HAP-1 (cell line): ENCODE results near the gene PNMA1.

Experiments
- DNase-seq, 2 experiments: peaks; one replicate each; pipeline ENCODE4 v3.0.0-alpha.2; 2016 to 2020; ENCODE audit warnings: low spot score in 2 of 2
- H3K27me3 ChIP-seq: fragments of 250-450 bp; sonication (Bioruptor Pico); 2 replicates; pipeline ENCODE4 v1.5.1; 2020; ENCODE audit warnings: low read depth, mild to moderate bottlenecking, moderate library complexity
- H3K36me3 ChIP-seq: fragments of 250-450 bp; sonication (Bioruptor Pico); replicated peaks from 2 replicates; pipeline ENCODE4 v1.5.1; 2020; ENCODE audit warnings: mild to moderate bottlenecking
- H3K4me1 ChIP-seq: fragments of 250-450 bp; sonication (Bioruptor Pico); 2 replicates; pipeline ENCODE4 v1.5.1; 2020; ENCODE audit warnings: mild to moderate bottlenecking
- H3K4me3 ChIP-seq: fragments of 250-450 bp; sonication (Bioruptor Pico); 2 replicates; pipeline ENCODE4 v1.5.1; 2020; ENCODE audit warnings: mild to moderate bottlenecking, moderate library complexity
- H3K9me3 ChIP-seq: fragments of 250-450 bp; sonication (Bioruptor Pico); 2 replicates; pipeline ENCODE4 v1.5.1; 2020; ENCODE audit warnings: mild to moderate bottlenecking, moderate library complexity
- in situ Hi-C: fragments of 300-500 bp; cut with MboI; formaldehyde crosslinking; loops from 3 replicates; pipeline ENCODE4 v1.14.3; 2020; ENCODE audit warnings: low sequenced_read_pairs, inconsistent platforms, mixed read lengths

Gene PNMA1

DNA sequence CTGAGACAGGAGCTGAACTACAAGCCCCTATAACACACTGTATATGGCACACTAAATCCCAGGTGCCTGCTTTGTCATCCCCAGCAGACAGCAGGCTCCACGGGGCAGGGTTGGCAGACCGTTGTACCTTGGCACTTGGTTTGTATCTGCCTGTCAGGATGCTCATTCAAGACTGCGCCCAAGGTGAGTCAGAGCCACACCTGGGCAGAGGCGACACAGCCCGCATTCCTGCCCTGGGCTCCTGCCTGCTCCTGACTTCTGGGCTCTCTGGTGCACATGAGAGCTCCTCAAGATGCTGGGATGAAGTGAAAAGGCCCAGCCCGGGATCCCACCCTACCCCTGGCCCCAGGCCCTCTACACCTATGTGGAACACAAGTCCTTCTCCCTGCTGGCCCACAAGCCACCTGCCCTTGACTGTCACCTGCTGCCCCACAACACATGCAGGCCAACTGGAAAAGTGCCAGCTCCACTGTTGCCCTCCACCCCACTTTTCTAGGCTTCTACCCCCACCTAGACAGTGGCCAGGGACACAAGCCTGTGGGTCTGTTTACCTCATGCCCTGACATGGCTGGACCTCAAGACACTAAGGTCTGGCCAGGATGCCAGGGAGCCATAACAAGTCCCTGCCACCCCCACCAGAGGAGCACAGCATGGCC is 30.8 kb upstream of the PNMA1 start:
- no peaks in the 10 kb centered on the region for H3K9me3 ChIP-seq
- no peaks in the 10 kb centered on the region; the same call in 1 of the 2 replicates for H3K36me3 ChIP-seq
- DNase-seq: no peak
- in situ Hi-C loops: no loop called here
- no peaks in the 10 kb centered on the region for H3K27me3 ChIP-seq
- peaks cover 5% of the 10 kb centered on the region for H3K4me1 ChIP-seq
- no peak overlapping the region for H3K4me3 ChIP-seq

DNA sequence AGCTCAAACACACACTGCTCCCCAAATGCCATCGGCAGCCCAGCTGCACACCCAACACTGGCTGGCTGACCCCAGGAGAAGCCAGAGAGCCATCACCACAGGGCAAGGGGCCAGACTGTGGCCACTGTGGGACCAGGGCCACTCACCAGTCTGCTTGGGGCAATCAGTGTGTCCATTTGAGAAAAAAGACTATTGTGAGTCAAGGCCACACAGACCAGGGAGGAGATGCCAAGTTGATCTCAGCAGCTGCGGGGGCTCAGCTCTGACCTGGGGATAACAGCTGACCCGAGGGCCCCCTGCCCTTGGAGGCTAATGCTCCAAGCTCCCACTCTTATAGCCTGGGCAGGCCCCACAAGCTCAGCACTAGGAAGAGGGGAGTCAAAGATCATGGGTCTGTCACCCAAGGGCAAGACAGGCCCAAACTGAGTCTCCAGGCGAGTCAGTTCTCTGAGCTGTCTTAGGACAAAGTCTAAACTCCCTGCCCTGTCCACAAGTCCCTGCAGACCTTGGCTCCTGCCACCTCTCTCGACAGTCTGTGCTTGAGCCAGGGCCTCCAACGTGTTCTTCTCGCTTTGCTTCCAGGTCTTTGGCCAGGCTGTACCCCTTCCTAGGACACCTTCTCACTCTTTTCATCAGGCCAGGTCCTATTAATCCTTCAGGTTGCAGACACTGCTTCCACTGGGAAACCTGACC is 30.1 kb upstream of the PNMA1 start:
- Histone ChIP-seq H3K36me3 (peaks cover 6% of the 10 kb centered on the region; the same call in 1 of the 2 replicates), H3K9me3 (no peaks in the 10 kb centered on the region), H3K27me3 (no peaks in the 10 kb centered on the region), H3K4me1 (peaks cover 3% of the 10 kb centered on the region; the same call in 1 of the 2 replicates), H3K4me3 (no peak overlapping the region)
- in situ Hi-C loops: no loop called here
- no peak for DNase-seq

- H3K9me3 ChIP-seq: no peaks in the 10 kb centered on the region
- H3K4me3 ChIP-seq: no peak overlapping the region
- H3K36me3 ChIP-seq: peaks cover 14% of the 10 kb centered on the region
- DNase-seq: no peak
- peaks cover 3% of the 10 kb centered on the region; the same call in 1 of the 2 replicates for H3K4me1 ChIP-seq
- no peaks in the 10 kb centered on the region for H3K27me3 ChIP-seq
- in situ Hi-C loops: no loop called here
These were observed 29.3 kb upstream of the PNMA1 start for GRCh38 chr14:73743431-73743931.

DNA sequence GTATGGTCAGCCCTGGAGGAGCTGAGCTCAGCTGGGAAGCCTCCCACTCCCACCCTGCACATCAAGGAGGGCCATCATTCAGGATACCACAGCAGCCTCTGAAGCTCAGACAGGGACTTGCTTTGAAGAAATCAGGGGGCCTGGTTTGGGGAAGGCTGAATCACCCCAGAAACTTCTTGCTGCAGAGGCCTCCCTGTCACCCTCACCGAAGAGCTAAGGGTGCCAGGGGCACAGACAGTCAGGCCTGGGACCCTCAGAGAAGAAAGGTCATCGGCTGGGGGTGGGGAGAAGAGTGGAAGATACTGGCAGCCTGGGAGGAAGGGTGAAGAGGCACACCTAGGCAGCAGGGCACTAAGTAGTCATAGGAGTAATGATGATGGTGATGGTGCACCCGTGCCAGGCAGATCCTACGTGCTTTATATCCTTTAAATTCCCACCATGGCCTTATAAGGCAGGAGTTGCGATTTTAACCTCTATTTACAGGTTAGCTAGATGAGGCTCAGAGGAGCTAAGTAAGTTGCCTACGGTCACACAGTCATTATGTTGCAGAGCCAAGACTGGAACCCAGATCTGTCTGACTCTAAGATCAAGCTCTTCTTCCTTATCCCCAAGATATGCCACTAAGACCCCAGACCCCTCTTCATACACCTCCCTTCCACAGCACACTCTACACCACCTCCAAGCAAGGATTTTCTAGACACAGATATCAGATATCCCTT is 28.5 kb upstream of the PNMA1 start:
- in situ Hi-C loops: no loop called here
- Histone ChIP-seq H3K27me3 (no peaks in the 10 kb centered on the region), H3K4me1 (peaks cover 3% of the 10 kb centered on the region; the same call in 1 of the 2 replicates), H3K4me3 (no peak overlapping the region), H3K9me3 (no peaks in the 10 kb centered on the region), H3K36me3 (peaks cover 21% of the 10 kb centered on the region)
- DNase-seq: no peak

GRCh38 chr14:73741876-73742519 is 27.8 kb upstream of the PNMA1 start:
- in situ Hi-C loops: no loop called here
- Histone ChIP-seq H3K9me3 (no peaks in the 10 kb centered on the region), H3K27me3 (no peaks in the 10 kb centered on the region), H3K36me3 (peaks cover 25% of the 10 kb centered on the region), H3K4me3 (no peak overlapping the region), H3K4me1 (peaks cover 3% of the 10 kb centered on the region; the same call in 1 of the 2 replicates)
- no peak for DNase-seq

DNA sequence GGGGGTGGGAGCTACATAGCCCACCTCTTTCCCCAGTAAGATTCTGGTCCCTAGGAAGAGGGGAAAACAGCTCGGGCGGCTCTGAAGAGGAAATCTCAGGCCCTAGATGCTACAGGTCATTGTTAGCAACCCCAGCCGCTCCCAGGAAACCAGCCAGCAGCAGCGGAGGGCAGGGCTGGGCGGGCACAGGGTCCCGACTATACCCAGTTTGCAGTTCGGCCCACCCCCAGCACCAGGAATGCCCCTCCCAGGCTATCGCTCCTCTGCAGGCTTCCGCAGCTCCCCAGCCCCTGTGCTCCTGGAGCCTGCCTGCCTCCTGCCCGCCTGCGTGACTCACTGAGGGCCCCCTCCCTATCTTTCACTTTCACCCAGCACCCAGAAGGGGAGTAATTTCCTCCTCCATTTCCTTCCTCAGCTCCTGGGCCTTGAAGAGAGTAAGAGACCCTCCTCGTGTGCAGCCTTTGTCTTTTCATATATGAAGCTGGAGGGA is 27.2 kb upstream of the PNMA1 start:
- no peak for DNase-seq
- Histone ChIP-seq H3K4me3 (no peak overlapping the region), H3K9me3 (no peaks in the 10 kb centered on the region), H3K27me3 (no peaks in the 10 kb centered on the region), H3K36me3 (peaks cover 30% of the 10 kb centered on the region), H3K4me1 (peaks cover 3% of the 10 kb centered on the region; the same call in 1 of the 2 replicates)
- in situ Hi-C loops: no loop called here

GRCh38 chr14:73740618-73741326 is 26.6 kb upstream of the PNMA1 start:
- Histone ChIP-seq H3K4me3 (no peak overlapping the region), H3K27me3 (no peaks in the 10 kb centered on the region), H3K4me1 (no peaks in the 10 kb centered on the region), H3K36me3 (peaks cover 35% of the 10 kb centered on the region), H3K9me3 (no peaks in the 10 kb centered on the region)
- in situ Hi-C loops: no loop called here
- no peak for DNase-seq

DNA sequence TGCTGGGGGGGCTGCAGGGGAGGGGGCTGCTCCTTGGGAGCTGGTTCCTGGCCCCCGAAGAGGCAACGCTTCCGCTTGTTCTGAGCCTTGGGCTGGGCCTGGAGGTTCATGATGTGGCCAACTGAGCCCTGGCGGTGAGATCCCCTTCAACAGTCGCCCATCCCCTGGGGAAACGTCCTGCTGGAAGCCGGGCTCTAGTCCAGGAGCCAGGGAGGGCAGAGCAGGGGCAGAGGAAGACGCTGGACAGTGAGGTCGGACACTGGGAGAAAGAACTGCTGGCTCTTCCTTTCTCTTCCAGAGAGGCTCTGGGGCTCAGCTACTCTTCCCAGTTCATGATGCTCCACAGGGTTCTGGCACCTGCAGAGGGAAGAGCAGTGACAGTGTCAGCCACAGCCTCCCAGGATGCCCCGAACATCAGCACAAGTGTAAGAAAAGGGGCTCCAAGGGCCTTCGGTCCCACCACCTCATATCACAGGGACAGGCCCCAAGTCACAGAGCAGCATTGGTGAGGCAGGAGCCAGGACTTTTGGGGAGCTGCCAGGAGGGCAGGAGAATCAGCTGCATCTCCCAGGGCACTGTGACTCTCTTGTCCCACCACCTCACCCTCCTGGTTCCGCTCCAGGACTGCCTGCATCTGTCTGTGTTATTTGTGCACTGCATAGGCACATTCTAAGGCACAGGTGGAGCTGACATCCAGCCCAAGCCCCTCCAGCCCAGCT is 25.9 kb upstream of the PNMA1 start:
- no peak overlapping the region for H3K4me3 ChIP-seq
- in situ Hi-C loops: no loop called here
- no peaks in the 10 kb centered on the region for H3K27me3 ChIP-seq
- H3K9me3 ChIP-seq: no peaks in the 10 kb centered on the region
- DNase-seq: no peak
- H3K36me3 ChIP-seq: peaks cover 42% of the 10 kb centered on the region
- no peaks in the 10 kb centered on the region for H3K4me1 ChIP-seq

DNA sequence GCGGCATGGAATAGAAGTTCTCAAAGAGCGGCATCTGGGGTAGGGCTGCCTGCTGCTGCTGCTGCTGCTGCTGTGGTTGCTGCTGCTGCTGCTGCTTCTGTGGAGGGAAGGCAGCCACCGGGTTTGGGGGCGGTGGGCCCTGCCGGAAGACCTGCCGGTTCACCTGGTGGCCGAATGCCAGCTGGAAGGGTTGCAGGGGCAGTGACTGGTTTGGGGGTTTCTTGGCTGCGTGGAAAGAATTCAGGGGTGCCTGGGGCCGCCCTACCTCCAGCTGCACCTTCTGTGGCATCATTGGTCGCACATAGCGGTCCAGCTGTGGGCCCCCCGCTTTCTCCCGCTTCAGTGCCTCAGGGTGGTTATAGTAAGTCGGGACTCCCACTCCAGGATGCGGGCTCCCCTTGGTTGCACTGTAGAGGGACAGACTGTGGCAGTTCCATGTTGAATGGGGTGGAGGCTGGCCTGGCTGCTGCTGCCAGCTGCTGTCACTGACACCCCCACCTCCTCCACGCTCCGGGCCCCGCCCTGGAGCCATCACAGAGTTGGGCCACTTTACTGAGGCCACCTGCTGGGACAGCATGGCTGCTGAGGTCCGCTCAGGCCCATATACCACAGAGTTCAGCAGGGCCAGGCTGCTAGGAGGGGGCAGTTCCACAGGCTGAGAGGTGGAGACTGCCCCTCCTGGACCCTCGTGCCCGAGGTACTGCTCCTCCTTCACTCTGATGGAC is 25.2 kb upstream of the PNMA1 start:
- no peaks in the 10 kb centered on the region for H3K4me1 ChIP-seq
- no peak overlapping the region for H3K4me3 ChIP-seq
- in situ Hi-C loops: no loop called here
- no peaks in the 10 kb centered on the region for H3K9me3 ChIP-seq
- DNase-seq: no peak
- no peaks in the 10 kb centered on the region for H3K27me3 ChIP-seq
- peaks cover 49% of the 10 kb centered on the region for H3K36me3 ChIP-seq

DNA sequence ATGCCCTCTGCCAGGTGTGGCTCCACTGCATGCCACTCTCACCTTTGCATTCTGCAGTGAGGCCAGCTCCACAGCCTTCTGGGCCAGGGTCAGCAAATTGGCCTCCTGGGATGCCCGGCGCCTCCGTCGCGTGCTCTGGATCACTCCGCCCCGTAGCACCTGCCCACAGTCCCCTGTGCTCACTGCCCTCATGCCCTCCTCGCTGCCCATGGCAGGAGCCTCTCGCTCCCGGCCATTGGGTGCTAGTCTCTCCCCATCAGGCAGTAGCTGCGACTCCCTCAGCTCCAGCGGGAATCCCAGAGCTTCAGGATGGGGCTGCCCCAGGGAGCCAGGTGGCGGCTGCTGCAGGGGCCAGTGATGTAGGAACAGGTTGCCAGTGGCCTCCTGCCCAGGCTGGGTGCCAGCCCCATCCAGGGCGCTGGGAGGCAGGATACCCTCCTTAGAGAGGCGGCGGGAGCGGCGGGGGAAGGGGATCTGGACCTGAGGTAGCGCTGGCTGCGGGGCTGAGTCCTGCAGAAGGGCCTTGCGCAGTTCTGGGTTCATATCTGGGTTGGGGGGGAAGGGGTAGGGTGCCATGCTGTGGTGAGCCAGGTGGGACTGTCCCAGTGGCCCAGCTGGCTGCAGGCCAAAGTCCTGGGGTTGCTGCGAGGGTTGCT is 24.5 kb upstream of the PNMA1 start:
- Histone ChIP-seq H3K27me3 (no peaks in the 10 kb centered on the region), H3K4me3 (no peak overlapping the region), H3K4me1 (no peaks in the 10 kb centered on the region), H3K9me3 (no peaks in the 10 kb centered on the region), H3K36me3 (peaks cover 54% of the 10 kb centered on the region)
- in situ Hi-C loops: no loop called here
- DNase-seq: no peak

GRCh38 chr14:73736842-73737241 is 22.7 kb upstream of the PNMA1 start:
- H3K36me3 ChIP-seq: peaks cover 60% of the 10 kb centered on the region
- DNase-seq: no peak
- in situ Hi-C loops: no loop called here
- H3K27me3 ChIP-seq: no peaks in the 10 kb centered on the region
- H3K9me3 ChIP-seq: no peaks in the 10 kb centered on the region
- H3K4me3 ChIP-seq: no peak overlapping the region
- H3K4me1 ChIP-seq: no peaks in the 10 kb centered on the region

GRCh38 chr14:73732006-73732405 is 17.8 kb upstream of the PNMA1 start:
- Histone ChIP-seq H3K4me3 (no peak overlapping the region), H3K4me1 (peaks cover 4% of the 10 kb centered on the region; the same call in 1 of the 2 replicates), H3K36me3 (peaks cover 79% of the 10 kb centered on the region), H3K27me3 (no peaks in the 10 kb centered on the region), H3K9me3 (no peaks in the 10 kb centered on the region)
- no peak for DNase-seq
- in situ Hi-C loops: no loop called here
